ENCODE results near the gene ZKSCAN5. TPM values are rescaled to one million over a fixed set of nuclear protein-coding genes. Genes with fewer than 3 reads are reported as not detected.

ZKSCAN5 gene
- total and polyA plus RNA-seq, 2 donors (not counting 3 experiments of a cell fraction or from before 2014, with no cell fraction given), result 4.3 to 9.7 TPM

DNA sequence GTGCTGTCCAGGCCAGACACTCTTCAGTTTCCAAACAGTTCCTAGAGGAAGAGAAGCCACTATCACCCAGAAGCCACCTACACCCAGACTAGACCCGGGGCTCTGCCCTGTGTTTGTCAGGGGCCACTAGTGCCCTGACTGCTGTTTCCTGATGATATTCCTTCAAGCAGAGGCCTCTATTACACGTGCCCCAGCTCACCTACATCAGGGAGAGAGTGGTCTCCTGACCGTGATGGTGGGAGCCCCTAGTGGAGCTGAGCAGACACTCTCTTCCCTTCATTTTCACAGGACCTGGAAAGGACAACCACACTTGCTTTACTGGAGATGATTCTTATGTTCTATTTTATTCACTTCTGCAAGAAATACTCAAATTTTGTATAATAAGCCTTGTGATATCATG, 13.6 kb upstream of the ZKSCAN5 start:
- CTCF ChIA-PET, result interaction anchor here (1.2 kb wide), 1 partner anchor 13 kb away, joined by 5 read pairs; no protein-coding TSS in a partner anchor
- Histone ChIP-seq H3K79me2 (ENCODE audit: control insufficient read depth, insufficient read depth, low read length) (no peaks in the 10 kb centered on the region), H3K4me3 (replicated peaks in 1 of 3; ENCODE audit: insufficient read depth in 1 of 3, low read depth in 1 of 3, low read length in 3 of 3) (no peak overlapping the region), H3K4me2 (ENCODE audit: insufficient read depth, low read length) (peak overlapping the region; percentile 4), H2AFZ (ENCODE audit: low read depth, low read length) (no peak overlapping the region), H3K9ac (replicated peaks; ENCODE audit: extremely low read depth, insufficient read depth, low read length) (no peak overlapping the region), H3K36me3 (ENCODE audit: control insufficient read depth in 2 of 2, extremely low read depth in 1 of 2, insufficient read depth in 2 of 2, low read length in 2 of 2) (peaks cover 14 to 19% of the 10 kb centered on the region in 2 experiments), H3K27ac (ENCODE audit: insufficient read depth, low read depth, low read length) (no peak overlapping the region), H4K20me1 (replicated peaks; ENCODE audit: control insufficient read depth, extremely low read depth, insufficient read depth, low read length) (no peaks in the 10 kb centered on the region), H3K4me1 (ENCODE audit: control insufficient read depth, extremely low read depth, insufficient read depth, low read length) (peaks cover 6% of the 10 kb centered on the region), H3K9me1 (replicated peaks; ENCODE audit: control insufficient read depth, extremely low read depth, insufficient read depth, low read length) (no peaks in the 10 kb centered on the region), H3K9me3 (replicated peaks; ENCODE audit: control insufficient read depth, insufficient read depth, low read length) (peaks cover 7% of the 10 kb centered on the region), H3K27me3 (ENCODE audit: control insufficient read depth in 2 of 2, insufficient read depth in 2 of 2, low read length in 2 of 2) (no peaks in the 10 kb centered on the region)
- TF ChIP-seq POLR2AphosphoS5 (IDR thresholded peaks at IDR 0.05; ENCODE audit: insufficient read depth, low read depth, low read length) (no peak), MYC (IDR thresholded peaks at IDR 0.05; ENCODE audit: low read depth, low read length) (no peak), FOS (IDR thresholded peaks at IDR 0.05; ENCODE audit: borderline replicate concordance, insufficient read depth, low read length) (no peak), JUN (IDR thresholded peaks at IDR 0.05; ENCODE audit: borderline replicate concordance, insufficient read depth, insufficient read length, low read depth) (no peak), EZH2 (IDR thresholded peaks at IDR 0.05; ENCODE audit: borderline replicate concordance, low read depth, low read length, severe bottlenecking) (no peak), POLR2A (IDR thresholded peaks at IDR 0.05; ENCODE audit: low read depth, low read length) (no peak), GATA2 (IDR thresholded peaks at IDR 0.05; ENCODE audit: insufficient read depth, insufficient read length, low read depth, low read length) (no peak)
- TF ChIP-seq, protein P1, sequence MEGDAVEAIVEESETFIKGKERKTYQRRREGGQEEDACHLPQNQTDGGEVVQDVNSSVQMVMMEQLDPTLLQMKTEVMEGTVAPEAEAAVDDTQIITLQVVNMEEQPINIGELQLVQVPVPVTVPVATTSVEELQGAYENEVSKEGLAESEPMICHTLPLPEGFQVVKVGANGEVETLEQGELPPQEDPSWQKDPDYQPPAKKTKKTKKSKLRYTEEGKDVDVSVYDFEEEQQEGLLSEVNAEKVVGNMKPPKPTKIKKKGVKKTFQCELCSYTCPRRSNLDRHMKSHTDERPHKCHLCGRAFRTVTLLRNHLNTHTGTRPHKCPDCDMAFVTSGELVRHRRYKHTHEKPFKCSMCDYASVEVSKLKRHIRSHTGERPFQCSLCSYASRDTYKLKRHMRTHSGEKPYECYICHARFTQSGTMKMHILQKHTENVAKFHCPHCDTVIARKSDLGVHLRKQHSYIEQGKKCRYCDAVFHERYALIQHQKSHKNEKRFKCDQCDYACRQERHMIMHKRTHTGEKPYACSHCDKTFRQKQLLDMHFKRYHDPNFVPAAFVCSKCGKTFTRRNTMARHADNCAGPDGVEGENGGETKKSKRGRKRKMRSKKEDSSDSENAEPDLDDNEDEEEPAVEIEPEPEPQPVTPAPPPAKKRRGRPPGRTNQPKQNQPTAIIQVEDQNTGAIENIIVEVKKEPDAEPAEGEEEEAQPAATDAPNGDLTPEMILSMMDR (IDR thresholded peaks at IDR 0.05; ENCODE audit: extremely low read depth in 1 of 2, insufficient read depth in 1 of 2, low read depth in 1 of 2, low read length in 2 of 2), result no peak
- TF ChIP-seq, protein P2, sequence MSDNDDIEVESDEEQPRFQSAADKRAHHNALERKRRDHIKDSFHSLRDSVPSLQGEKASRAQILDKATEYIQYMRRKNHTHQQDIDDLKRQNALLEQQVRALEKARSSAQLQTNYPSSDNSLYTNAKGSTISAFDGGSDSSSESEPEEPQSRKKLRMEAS (IDR thresholded peaks at IDR 0.05; ENCODE audit: insufficient read depth, insufficient read length), result no peak
- no peak for FAIRE-seq
- dilution Hi-C loops (cut with MboI; ENCODE audit: extremely low pct_ligation_motif_present, low sequenced_read_pairs), result no loop called here
- no peak for DNase-seq (ENCODE audit: low read depth, low spot score)
- intact Hi-C loops (cut with micrococcal nuclease), result no loop called here
- POLR2A ChIA-PET, result no interaction called here
- BruUV-seq (replicated peaks), result no TSS peak

Measured in endothelial cell of umbilical vein (primary cell).